Activated CD4-positive, alpha-beta T cell treated with anti-CD3 and anti-CD28 coated beads for 4 hours (primary cell): ENCODE data around the gene DCANP1.
"Not testable (repeated sequence)": the region's sequence is repeated elsewhere in the genome, so short reads cannot be mapped to it uniquely, and the experiment has no call there.

ENCODE experiments used
- DNase-seq, 2 donors: peaks; one replicate each; pipeline ENCODE4 v3.0.0-alpha.2; 2020

The DCANP1 gene

GRCh38 chr5:135447298-135447929, at the start of gene DCANP1:
TSS of gene DCANP1 (minus strand) at chr5:135447348. CDS start at chr5:135447108, 240 bp downstream.
- no peak for DNase-seq

- DNase-seq, result not testable (repeated sequence)
Observed at GRCh38 chr5:135495531-135495930, 48.4 kb upstream of the DCANP1 start.

- DNase-seq, result no peak
Observed at GRCh38 chr5:135494196-135494595, 47.0 kb upstream of the DCANP1 start.

- DNase-seq, result no peak
Observed at GRCh38 chr5:135493406-135494180, 46.4 kb upstream of the DCANP1 start.

GRCh38 chr5:135492319-135492626, 45.1 kb upstream of the DCANP1 start:
- no peak for DNase-seq

GRCh38 chr5:135491552-135492318, 44.6 kb upstream of the DCANP1 start:
- DNase-seq, result no peak

GRCh38 chr5:135491038-135491551, 43.9 kb upstream of the DCANP1 start:
- no peak for DNase-seq

GRCh38 chr5:135490245-135491037, 43.3 kb upstream of the DCANP1 start:
- DNase-seq, result no peak

- DNase-seq, result no peak
Observed at GRCh38 chr5:135489466-135490244, 42.5 kb upstream of the DCANP1 start.

- no peak for DNase-seq
Observed at GRCh38 chr5:135488727-135489465, 41.7 kb upstream of the DCANP1 start.

- DNase-seq, result no peak
Observed at GRCh38 chr5:135487839-135488514, 40.8 kb upstream of the DCANP1 start.

GRCh38 chr5:135487037-135487395, 39.9 kb upstream of the DCANP1 start:
- DNase-seq, result no peak

- no peak for DNase-seq
Observed at GRCh38 chr5:135486131-135487036, 39.2 kb upstream of the DCANP1 start.

GRCh38 chr5:135484674-135485086, 37.5 kb upstream of the DCANP1 start:
- no peak for DNase-seq

- no peak for DNase-seq
Observed at GRCh38 chr5:135483254-135483653, 36.1 kb upstream of the DCANP1 start.

GRCh38 chr5:135482381-135482933, 35.3 kb upstream of the DCANP1 start:
- DNase-seq, result no peak

- no peak for DNase-seq
Observed at GRCh38 chr5:135481909-135482311, 34.8 kb upstream of the DCANP1 start.

- DNase-seq, result no peak
Observed at GRCh38 chr5:135481387-135481786, 34.2 kb upstream of the DCANP1 start.

GRCh38 chr5:135480511-135480910, 33.4 kb upstream of the DCANP1 start:
- DNase-seq, result no peak
